Measurements from ENCODE around the gene ZNF507.

DNA sequence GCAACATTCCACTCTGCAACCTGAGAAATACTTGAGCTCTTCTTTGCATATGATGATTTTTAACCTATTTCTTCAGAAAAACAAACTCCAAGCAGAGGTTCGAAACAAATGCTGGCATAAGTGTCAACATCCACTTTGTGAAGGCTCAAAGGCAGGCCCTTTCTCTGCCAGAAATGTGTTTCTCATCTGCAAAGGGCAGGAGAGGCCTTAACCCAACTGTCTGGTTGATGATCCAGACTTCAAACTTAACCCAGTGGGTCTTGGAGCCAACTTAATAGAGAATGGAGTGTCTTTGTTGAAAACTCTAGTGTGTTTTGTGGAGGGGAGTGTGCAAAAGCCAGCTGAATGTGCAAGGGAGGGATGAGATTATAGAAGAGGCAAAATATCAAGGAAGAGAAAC, 28.3 kb upstream of the ZNF507 start:
- TF ChIP-seq, protein P1, sequence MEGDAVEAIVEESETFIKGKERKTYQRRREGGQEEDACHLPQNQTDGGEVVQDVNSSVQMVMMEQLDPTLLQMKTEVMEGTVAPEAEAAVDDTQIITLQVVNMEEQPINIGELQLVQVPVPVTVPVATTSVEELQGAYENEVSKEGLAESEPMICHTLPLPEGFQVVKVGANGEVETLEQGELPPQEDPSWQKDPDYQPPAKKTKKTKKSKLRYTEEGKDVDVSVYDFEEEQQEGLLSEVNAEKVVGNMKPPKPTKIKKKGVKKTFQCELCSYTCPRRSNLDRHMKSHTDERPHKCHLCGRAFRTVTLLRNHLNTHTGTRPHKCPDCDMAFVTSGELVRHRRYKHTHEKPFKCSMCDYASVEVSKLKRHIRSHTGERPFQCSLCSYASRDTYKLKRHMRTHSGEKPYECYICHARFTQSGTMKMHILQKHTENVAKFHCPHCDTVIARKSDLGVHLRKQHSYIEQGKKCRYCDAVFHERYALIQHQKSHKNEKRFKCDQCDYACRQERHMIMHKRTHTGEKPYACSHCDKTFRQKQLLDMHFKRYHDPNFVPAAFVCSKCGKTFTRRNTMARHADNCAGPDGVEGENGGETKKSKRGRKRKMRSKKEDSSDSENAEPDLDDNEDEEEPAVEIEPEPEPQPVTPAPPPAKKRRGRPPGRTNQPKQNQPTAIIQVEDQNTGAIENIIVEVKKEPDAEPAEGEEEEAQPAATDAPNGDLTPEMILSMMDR (IDR thresholded peaks at IDR 0.05; ENCODE audit: low read depth, low read length), result no peak
- no peak for TF ChIP-seq EZH2phosphoT487 (IDR thresholded peaks at IDR 0.05; ENCODE audit: low read depth)

Data from OCI-LY3 (cell line).